ENCODE data around the gene CPNE8.

- TF ChIP-seq TAF1 (IDR thresholded peaks at IDR 0.05; ENCODE audit: borderline replicate concordance, insufficient read depth, low read length) (no peak), POLR2AphosphoS5 (IDR thresholded peaks at IDR 0.05; ENCODE audit: low read depth, low read length) (no peak), SIN3A (IDR thresholded peaks at IDR 0.05; ENCODE audit: borderline replicate concordance, insufficient read depth, low read length) (no peak), FOXP2 (optimal IDR thresholded peaks at IDR 0.05; ENCODE audit: borderline replicate concordance, extremely low read depth, extremely low read length, insufficient read depth) (no peak)
- TF ChIP-seq, protein P1, sequence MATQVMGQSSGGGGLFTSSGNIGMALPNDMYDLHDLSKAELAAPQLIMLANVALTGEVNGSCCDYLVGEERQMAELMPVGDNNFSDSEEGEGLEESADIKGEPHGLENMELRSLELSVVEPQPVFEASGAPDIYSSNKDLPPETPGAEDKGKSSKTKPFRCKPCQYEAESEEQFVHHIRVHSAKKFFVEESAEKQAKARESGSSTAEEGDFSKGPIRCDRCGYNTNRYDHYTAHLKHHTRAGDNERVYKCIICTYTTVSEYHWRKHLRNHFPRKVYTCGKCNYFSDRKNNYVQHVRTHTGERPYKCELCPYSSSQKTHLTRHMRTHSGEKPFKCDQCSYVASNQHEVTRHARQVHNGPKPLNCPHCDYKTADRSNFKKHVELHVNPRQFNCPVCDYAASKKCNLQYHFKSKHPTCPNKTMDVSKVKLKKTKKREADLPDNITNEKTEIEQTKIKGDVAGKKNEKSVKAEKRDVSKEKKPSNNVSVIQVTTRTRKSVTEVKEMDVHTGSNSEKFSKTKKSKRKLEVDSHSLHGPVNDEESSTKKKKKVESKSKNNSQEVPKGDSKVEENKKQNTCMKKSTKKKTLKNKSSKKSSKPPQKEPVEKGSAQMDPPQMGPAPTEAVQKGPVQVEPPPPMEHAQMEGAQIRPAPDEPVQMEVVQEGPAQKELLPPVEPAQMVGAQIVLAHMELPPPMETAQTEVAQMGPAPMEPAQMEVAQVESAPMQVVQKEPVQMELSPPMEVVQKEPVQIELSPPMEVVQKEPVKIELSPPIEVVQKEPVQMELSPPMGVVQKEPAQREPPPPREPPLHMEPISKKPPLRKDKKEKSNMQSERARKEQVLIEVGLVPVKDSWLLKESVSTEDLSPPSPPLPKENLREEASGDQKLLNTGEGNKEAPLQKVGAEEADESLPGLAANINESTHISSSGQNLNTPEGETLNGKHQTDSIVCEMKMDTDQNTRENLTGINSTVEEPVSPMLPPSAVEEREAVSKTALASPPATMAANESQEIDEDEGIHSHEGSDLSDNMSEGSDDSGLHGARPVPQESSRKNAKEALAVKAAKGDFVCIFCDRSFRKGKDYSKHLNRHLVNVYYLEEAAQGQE (IDR thresholded peaks at IDR 0.05; ENCODE audit: insufficient read depth in 1 of 2, low read depth in 2 of 2, low read length in 2 of 2) = no peak
Observed at GRCh38 chr12:38662829-38663228, 242.6 kb downstream of the CPNE8 start.

Data from PFSK-1 (cell line).